Measurements from ENCODE around the gene DIP2C.
"Not testable (repeated sequence)": the region's sequence is repeated elsewhere in the genome, so short reads cannot be mapped to it uniquely, and the experiment has no call there.

DIP2C gene

DNA sequence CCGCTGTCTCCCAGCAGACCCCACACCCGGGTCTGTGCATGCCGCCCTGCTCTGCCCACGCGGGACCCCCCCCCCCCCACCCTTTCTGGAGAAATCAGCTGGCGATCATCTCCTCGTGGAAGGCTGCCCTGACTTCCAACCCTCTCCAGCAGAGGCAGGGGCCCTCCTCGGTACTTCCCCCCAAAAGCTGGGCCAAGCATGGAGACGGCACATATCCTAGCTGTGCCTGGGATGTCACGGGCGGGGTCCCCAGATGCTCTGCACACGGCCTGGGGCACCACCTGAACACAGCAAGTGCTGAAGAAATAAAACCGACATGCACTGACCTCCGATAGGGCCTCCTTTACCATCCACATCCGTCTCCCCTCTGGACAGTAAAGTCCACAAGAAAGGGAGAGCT lies 96.0 kb downstream of the DIP2C start:
- DNase-seq: no peak

GRCh38 chr10:593016-593415 lies 96.5 kb downstream of the DIP2C start:
- DNase-seq: no peak

- no peak for DNase-seq
Observed at GRCh38 chr10:591646-592045, 97.8 kb downstream of the DIP2C start.

GRCh38 chr10:590721-591120 lies 98.7 kb downstream of the DIP2C start:
- DNase-seq: no peak

- DNase-seq: no peak
Observed at GRCh38 chr10:589961-590680, 99.3 kb downstream of the DIP2C start.

DNA sequence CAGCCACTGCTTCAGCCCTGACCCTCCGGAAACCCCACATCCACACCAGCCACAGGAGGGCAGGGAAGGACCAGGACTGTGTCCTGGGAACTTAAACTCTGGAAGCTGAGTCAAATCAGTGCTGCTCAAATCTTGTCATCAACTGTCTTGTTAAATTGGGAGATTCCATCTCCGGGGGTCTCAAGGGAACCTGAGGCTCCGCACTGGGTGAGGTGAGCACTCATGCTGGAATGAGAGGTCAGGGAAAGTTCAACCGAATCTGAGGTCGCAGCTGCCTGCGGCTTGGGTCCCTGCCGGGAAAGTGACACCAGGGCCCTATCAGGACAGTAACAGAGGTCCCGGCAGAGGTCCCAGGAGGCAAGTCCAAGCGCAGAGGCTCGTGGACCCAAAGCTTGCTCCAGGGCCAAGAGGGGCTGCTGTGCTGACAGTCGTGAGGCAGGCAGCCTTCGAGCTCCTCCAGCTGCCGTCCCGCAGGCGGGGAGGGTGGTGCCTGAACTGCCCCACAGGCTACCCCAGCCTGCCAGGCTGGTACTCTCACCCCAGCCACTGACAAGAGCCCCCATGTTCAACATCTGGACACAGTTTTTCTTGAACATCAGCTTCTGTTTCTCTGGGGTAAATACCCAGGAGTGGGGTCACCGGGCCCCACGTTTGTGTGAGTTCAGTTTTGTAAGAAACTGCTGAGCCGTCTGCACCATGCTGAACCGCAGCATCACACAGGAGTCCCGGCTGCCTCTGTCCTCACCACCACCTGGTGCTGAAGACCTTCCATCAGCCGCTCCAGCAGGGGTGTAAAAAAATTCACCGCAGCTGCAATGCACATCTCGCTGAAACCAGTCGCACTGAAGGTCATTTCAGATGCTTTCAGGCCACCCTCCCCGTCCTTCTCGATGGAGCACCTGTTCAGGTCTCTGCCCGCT lies 101.0 kb downstream of the DIP2C start:
- DNase-seq: no peak

GRCh38 chr10:586716-587115 lies 102.8 kb downstream of the DIP2C start:
- DNase-seq: no peak

DNA sequence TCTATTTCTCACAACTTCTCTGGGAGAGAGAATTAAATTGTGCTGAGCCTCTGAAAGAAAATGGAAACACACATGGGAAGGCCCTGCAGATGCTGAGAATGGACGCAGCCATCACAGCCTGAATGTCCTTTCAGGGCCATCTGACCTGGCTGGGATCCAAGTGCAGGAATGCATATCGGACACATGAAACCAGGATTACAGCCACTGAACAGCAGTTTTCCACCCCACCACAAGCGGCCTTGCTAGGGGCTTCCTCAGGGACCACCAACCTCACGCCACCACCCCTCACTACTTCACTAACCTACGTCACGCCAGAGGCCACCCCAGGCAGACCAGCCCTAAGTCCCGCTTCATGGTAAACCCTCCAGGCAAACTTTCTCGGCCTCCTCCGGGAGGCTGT lies 103.3 kb downstream of the DIP2C start:
- no peak for DNase-seq

GRCh38 chr10:585502-585901 lies 104.0 kb downstream of the DIP2C start:
- DNase-seq: no peak

GRCh38 chr10:584497-585290 lies 104.8 kb downstream of the DIP2C start:
- DNase-seq: not testable (repeated sequence)

DNA sequence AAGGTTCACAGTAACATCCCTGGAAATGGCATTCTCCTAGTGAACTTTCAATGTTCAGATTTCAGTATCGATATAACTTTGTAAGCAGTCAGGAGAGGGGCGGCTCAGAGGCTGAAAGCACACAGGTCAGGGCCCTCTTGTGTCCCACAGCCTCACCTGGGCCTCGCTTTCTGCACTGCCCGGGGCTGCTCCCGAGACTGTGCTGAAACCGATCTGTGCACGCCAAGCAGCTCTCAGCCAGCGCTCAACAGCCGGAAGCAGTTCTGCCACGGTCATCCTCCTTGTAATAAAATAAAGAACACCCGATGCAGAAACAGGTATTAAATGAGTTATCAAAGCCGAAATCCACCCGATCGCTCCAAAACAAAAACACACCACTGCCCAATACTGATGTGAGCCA lies 106.0 kb downstream of the DIP2C start:
- DNase-seq: no peak

DNA sequence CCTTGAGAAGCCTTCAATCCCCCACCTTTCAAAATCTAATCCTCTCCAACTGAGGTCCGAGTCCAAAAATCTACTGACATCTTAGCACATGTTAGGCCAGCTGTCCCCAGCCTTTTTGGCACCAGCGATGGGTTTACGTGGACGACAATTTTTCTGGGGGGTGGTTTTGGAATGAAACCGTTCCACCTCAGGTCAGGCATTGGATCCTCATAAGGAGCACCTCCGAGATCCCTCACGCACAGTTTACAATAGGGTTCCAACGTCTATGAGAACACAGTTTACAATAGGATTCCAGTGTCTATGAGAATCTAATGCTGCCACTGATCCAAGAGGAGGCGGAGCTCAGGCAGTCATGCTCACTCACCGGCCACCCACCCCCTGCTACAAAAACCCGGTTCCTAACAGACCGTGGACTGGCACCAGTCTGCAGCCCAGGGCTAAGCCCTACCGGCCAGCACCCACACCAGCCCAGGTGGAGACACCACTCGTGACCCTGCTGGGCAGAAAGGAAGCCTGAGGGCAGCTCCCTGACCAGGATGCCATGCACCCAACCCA lies 107.6 kb downstream of the DIP2C start:
- DNase-seq: no peak

- DNase-seq: no peak
Observed at GRCh38 chr10:580778-581177, 108.7 kb downstream of the DIP2C start.

- no peak for DNase-seq
Observed at GRCh38 chr10:576130-576465, 113.4 kb downstream of the DIP2C start.

GRCh38 chr10:575402-576129 lies 113.9 kb downstream of the DIP2C start:
- no peak for DNase-seq

DNA sequence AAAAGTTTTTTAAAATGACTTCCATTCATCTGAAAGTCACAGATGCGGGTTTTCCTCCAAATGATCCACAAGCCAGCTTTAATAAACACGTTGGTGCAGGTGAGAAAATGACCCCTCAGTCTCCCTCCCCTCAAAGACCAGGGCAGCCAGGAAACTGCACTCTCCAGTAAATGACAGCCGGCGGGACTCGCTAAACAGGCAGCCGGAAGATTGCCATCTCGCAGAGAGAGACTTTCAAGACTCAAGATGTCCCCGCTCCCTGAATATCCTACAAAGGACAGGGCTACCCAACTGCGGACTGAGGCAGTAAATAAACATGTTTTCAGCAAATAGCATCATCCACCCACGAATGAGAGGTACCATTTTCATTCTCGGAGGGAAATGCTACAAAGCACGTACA lies 116.8 kb downstream of the DIP2C start:
- DNase-seq: no peak

GRCh38 chr10:571688-572451 lies 117.6 kb downstream of the DIP2C start:
- DNase-seq: no peak

DNA sequence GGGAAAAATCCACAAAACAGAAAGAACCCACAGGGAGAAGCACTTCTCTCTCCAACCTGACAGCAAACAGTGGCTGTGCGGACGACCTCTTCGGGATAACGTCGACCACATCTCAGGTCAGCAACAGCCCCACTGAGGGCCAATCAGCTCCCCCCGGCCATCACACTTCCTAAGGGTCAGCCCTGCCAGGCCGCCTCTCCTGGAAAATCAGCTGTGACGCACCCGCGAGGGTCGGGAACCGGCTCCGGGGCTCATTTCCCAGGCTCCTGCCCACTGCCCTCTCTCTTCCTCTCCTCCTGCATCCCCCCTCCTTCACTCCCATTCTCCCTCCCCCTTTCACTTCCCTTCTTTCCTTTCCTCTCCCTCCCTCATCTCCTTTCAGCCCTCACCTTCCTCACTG lies 118.3 kb downstream of the DIP2C start:
- no peak for DNase-seq

DNA sequence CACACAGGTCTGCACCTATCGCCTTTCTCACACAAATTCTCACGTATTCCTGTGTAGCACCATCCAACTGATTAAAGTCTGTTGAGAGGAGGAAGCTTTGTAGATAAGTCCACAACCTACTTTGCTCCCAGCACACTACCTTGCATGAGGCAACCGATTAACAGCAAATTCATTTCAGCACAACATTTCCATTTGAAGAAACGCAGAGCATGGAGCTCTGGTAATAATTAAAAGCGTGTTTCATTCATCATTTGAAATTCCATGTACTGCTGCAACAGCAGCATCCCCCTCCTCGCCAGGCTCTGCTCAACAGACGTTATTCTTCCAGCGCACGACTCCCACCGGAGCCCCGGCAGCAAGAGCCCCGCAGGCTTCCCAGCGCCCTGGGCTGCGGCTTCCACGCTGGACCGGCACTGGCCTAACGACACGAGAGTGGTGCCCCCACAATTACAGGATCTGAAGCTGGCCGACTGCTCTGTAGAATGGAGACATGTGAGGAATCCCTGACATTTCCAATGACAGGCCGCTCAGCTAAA lies 118.8 kb downstream of the DIP2C start:
- DNase-seq: no peak

GRCh38 chr10:569961-570627 lies 119.4 kb downstream of the DIP2C start:
- DNase-seq: no peak

GRCh38 chr10:568848-569247 lies 120.6 kb downstream of the DIP2C start:
- DNase-seq: no peak

Data from NCI-H187 (cell line).